ENCODE results near the gene MORN2. TPM values are rescaled to one million over a fixed set of nuclear protein-coding genes. Genes with fewer than 3 reads are reported as not detected.

The MORN2 gene
- total RNA-seq, 4 donors from 2014 or later = 9.1 to 21.6 (median 14.2) TPM

DNA sequence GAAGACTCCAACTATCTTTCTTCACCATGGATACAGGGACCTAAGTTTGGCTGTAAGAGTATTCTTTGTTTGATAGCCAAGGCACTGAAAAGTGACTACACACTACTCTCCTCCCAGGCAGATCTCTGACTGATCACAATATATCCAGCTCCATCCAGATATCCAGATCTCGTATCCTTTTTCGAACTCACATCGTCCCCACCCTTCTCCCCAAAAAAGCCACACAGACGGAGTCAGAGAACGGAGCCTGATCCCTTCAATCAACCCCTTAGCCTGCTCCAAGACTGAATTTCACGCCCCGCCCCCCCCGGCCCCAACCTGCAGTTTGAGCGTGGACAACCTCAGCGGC is 575 bp upstream of the MORN2 start:
- WGBS, 2 donors (ENCODE audit: low coverage in 1 of 2) = 0 to 1% methylated on average over 5 to 7 of the region's 10 CpGs
- TF ChIP-seq, protein P1, sequence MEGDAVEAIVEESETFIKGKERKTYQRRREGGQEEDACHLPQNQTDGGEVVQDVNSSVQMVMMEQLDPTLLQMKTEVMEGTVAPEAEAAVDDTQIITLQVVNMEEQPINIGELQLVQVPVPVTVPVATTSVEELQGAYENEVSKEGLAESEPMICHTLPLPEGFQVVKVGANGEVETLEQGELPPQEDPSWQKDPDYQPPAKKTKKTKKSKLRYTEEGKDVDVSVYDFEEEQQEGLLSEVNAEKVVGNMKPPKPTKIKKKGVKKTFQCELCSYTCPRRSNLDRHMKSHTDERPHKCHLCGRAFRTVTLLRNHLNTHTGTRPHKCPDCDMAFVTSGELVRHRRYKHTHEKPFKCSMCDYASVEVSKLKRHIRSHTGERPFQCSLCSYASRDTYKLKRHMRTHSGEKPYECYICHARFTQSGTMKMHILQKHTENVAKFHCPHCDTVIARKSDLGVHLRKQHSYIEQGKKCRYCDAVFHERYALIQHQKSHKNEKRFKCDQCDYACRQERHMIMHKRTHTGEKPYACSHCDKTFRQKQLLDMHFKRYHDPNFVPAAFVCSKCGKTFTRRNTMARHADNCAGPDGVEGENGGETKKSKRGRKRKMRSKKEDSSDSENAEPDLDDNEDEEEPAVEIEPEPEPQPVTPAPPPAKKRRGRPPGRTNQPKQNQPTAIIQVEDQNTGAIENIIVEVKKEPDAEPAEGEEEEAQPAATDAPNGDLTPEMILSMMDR (IDR thresholded peaks at IDR 0.05) = no peak
- no peak for TF ChIP-seq POLR2AphosphoS5 (IDR thresholded peaks at IDR 0.05)
- no peak for TF ChIP-seq EP300 (IDR thresholded peaks at IDR 0.05)
- TF ChIP-seq POLR2A (IDR thresholded peaks at IDR 0.05) = no peak
- peak overlapping the region; percentile 1 to 84 (median 80) for H3K27ac ChIP-seq
- H3K4me3 ChIP-seq = peak overlapping the region; percentile 55 to 73
- no peaks in the 10 kb centered on the region for H3K9me3 ChIP-seq
- H3K36me3 ChIP-seq = peaks cover 0 to under 1% of the 10 kb centered on the region in 2 donors
- H3K27me3 ChIP-seq = no peaks in the 10 kb centered on the region
- H3K4me1 ChIP-seq = peaks cover 2 to 26% (median 4%) of the 10 kb centered on the region in 3 donors
- ATAC-seq = peak; percentile 8

DNA sequence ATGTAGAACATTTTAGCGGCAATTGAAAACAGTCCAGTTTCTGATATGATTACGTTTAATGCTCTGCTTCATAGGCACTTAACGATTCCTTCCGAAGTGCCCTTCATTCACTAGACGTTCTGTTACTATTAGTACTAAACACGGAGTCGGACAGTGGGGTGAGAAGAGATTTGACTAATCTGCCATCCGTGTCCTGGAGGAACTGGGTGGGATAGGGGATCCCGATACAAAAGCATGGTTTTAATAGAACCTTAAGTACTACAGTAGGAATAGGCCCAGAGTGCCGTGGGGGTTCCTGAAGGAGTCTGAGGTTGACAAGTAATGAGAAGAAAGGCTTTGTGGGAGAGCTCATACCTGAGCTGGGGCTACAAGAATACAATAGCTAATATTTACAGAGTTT is 631 bp downstream of the MORN2 start:
- Histone ChIP-seq H3K36me3 (peaks cover 0 to 12% of the 10 kb centered on the region in 2 donors), H3K9me3 (no peaks in the 10 kb centered on the region), H3K27me3 (no peaks in the 10 kb centered on the region), H3K4me1 (peaks cover 2 to 26% (median 4%) of the 10 kb centered on the region in 3 donors), H3K27ac (peak overlapping the region in 2 of 4 donors; percentile 79 to 81), H3K4me3 (peak overlapping the region; percentile 55 to 73)
- ATAC-seq = no peak
- WGBS, 2 donors (ENCODE audit: low coverage in 1 of 2) = 11 to 14% methylated on average over 3 to 7 of the region's 10 CpGs
- TF ChIP-seq POLR2A (IDR thresholded peaks at IDR 0.05) (no peak), POLR2AphosphoS5 (IDR thresholded peaks at IDR 0.05) (no peak), EP300 (IDR thresholded peaks at IDR 0.05) (no peak)
- TF ChIP-seq, protein P1 (IDR thresholded peaks at IDR 0.05) = no peak

DNA sequence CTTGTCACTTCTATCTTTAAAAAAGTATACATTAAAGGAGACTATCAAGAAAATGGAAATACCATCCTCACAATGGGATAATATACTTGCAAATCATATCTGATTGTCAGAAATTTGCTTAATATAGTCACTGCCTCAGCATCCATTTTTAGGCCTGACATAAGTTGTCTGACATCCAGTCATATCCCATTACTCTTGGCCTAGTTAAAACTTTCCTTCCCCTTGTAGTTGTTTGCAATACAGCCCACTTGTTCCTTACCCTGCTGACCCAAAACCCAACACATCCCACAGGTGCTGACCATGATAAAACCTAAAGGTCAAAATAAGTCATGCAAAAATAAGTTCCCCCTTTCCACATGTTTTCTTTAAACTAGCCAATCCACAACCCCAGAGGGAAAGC is 10.3 kb downstream of the MORN2 start:
- ATAC-seq = no peak
- no peak overlapping the region for H3K27ac ChIP-seq

DNA sequence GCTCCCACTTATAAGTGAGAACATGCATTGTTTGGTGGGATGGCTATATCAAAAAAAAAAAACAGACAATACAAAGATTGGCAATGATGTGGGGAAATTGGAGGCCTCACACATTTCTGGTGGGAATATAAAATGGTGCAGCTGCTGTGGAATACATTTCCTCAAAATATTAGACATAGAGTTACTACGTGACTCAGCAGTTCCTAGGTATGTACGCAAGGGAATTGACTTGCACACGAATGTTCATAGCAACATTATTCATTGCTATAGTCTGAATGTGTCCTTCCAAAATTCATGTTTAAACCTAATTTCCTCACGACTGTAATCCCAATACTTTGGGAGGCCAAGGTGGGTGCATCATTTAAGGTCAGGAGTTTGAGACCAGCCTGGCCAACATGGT is 11.6 kb downstream of the MORN2 start:
- Histone ChIP-seq H3K27ac (no peak overlapping the region), H3K4me3 (no peak overlapping the region), H3K27me3 (no peaks in the 10 kb centered on the region), H3K36me3 (peaks cover 0 to 20% of the 10 kb centered on the region in 2 donors), H3K4me1 (no peaks in the 10 kb centered on the region), H3K9me3 (no peaks in the 10 kb centered on the region)
- TF ChIP-seq EP300 (IDR thresholded peaks at IDR 0.05) = no peak
- TF ChIP-seq POLR2A (IDR thresholded peaks at IDR 0.05) = no peak
- no peak for TF ChIP-seq POLR2AphosphoS5 (IDR thresholded peaks at IDR 0.05)
- TF ChIP-seq, protein P1 (IDR thresholded peaks at IDR 0.05) = no peak
- no peak for ATAC-seq
- 92 to 98% methylated on average over 4 of the region's 4 CpGs for WGBS, 2 donors (ENCODE audit: low coverage in 1 of 2)

More for the DNA sequence above, 10.3 kb downstream of the MORN2 start:
- Histone ChIP-seq H3K36me3 (peaks cover 0 to 33% of the 10 kb centered on the region in 2 donors), H3K4me3 (no peak overlapping the region), H3K27me3 (no peaks in the 10 kb centered on the region), H3K9me3 (no peaks in the 10 kb centered on the region), H3K4me1 (no peaks in the 10 kb centered on the region)
- TF ChIP-seq, protein P1 (IDR thresholded peaks at IDR 0.05) = no peak

DNA sequence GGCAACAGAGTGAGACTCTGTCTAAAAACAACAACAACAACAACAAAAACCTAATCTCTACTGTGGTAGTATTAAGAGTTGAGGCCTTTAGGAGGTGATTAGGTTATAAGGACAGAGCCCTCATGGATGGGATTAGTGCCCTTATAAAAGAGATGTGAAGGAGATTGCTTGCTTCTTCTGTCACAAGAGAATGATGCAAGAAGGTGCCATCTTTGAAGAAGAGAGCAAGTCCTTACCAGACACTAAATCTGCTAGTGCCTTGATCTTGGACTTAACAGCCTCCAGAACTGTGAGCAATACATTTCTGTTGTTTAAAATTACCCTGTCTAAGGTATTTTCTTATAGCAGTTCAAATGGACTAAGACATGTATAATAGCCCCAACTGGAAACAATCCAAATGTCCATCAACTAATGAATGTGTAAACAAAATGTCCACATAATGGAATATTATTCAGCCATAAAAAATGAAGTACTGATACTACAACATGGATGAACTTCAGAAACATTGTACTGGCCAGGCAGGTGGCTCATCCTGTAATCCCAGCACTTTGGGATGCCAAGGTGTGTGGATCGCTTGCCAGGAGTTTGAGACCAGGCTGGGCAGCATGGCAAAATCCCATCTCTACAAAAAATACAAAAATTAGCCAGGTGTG is 12.3 kb downstream of the MORN2 start:
- 83% methylated on average over 1 of the region's 1 CpG; no CpG with 5 or more reads in 1 of the 2 donors for WGBS, 2 donors (ENCODE audit: low coverage in 1 of 2)
- H3K4me1 ChIP-seq = no peaks in the 10 kb centered on the region
- TF ChIP-seq, protein P1 (IDR thresholded peaks at IDR 0.05) = no peak
- TF ChIP-seq POLR2AphosphoS5 (IDR thresholded peaks at IDR 0.05) = no peak
- TF ChIP-seq POLR2A (IDR thresholded peaks at IDR 0.05) = no peak
- no peak for TF ChIP-seq EP300 (IDR thresholded peaks at IDR 0.05)

More for the DNA sequence above, 12.3 kb downstream of the MORN2 start:
- H3K27ac ChIP-seq = no peak overlapping the region
- no peaks in the 10 kb centered on the region for H3K27me3 ChIP-seq
- no peaks in the 10 kb centered on the region for H3K9me3 ChIP-seq
- H3K4me3 ChIP-seq = no peak overlapping the region
- peaks cover 0 to 18% of the 10 kb centered on the region in 2 donors for H3K36me3 ChIP-seq
- ATAC-seq = no peak
